ENCODE data around the gene CEACAM16. TPM values are rescaled to one million over a fixed set of nuclear protein-coding genes. Genes with fewer than 3 reads are reported as not detected.

Gene CEACAM16
- total and polyA plus RNA-seq, 9 of the 15 experiments (the other 6 are each of a cell fraction or from before 2014, with no cell fraction given) = not detected

DNA sequence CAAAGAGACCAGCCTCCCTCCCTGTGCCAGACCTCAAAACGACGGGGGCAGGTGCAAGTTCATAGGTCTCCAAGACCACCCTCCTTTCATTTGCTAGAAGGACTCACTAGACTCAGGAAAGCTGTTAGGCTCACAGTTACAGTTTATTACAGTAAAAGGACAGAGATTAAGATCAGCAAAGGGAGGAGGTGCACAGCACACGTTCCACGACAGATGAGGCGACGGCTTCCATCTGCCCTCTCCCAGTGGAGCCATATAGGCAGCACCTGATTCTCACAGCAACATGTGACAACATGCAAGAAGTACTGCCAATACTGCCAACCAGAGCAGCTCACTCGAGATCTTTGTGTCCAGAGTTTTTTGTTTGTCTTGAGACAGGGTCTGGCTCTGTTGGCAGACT lies 37.0 kb upstream of the CEACAM16 start (continued):
- TF ChIP-seq, protein P1, sequence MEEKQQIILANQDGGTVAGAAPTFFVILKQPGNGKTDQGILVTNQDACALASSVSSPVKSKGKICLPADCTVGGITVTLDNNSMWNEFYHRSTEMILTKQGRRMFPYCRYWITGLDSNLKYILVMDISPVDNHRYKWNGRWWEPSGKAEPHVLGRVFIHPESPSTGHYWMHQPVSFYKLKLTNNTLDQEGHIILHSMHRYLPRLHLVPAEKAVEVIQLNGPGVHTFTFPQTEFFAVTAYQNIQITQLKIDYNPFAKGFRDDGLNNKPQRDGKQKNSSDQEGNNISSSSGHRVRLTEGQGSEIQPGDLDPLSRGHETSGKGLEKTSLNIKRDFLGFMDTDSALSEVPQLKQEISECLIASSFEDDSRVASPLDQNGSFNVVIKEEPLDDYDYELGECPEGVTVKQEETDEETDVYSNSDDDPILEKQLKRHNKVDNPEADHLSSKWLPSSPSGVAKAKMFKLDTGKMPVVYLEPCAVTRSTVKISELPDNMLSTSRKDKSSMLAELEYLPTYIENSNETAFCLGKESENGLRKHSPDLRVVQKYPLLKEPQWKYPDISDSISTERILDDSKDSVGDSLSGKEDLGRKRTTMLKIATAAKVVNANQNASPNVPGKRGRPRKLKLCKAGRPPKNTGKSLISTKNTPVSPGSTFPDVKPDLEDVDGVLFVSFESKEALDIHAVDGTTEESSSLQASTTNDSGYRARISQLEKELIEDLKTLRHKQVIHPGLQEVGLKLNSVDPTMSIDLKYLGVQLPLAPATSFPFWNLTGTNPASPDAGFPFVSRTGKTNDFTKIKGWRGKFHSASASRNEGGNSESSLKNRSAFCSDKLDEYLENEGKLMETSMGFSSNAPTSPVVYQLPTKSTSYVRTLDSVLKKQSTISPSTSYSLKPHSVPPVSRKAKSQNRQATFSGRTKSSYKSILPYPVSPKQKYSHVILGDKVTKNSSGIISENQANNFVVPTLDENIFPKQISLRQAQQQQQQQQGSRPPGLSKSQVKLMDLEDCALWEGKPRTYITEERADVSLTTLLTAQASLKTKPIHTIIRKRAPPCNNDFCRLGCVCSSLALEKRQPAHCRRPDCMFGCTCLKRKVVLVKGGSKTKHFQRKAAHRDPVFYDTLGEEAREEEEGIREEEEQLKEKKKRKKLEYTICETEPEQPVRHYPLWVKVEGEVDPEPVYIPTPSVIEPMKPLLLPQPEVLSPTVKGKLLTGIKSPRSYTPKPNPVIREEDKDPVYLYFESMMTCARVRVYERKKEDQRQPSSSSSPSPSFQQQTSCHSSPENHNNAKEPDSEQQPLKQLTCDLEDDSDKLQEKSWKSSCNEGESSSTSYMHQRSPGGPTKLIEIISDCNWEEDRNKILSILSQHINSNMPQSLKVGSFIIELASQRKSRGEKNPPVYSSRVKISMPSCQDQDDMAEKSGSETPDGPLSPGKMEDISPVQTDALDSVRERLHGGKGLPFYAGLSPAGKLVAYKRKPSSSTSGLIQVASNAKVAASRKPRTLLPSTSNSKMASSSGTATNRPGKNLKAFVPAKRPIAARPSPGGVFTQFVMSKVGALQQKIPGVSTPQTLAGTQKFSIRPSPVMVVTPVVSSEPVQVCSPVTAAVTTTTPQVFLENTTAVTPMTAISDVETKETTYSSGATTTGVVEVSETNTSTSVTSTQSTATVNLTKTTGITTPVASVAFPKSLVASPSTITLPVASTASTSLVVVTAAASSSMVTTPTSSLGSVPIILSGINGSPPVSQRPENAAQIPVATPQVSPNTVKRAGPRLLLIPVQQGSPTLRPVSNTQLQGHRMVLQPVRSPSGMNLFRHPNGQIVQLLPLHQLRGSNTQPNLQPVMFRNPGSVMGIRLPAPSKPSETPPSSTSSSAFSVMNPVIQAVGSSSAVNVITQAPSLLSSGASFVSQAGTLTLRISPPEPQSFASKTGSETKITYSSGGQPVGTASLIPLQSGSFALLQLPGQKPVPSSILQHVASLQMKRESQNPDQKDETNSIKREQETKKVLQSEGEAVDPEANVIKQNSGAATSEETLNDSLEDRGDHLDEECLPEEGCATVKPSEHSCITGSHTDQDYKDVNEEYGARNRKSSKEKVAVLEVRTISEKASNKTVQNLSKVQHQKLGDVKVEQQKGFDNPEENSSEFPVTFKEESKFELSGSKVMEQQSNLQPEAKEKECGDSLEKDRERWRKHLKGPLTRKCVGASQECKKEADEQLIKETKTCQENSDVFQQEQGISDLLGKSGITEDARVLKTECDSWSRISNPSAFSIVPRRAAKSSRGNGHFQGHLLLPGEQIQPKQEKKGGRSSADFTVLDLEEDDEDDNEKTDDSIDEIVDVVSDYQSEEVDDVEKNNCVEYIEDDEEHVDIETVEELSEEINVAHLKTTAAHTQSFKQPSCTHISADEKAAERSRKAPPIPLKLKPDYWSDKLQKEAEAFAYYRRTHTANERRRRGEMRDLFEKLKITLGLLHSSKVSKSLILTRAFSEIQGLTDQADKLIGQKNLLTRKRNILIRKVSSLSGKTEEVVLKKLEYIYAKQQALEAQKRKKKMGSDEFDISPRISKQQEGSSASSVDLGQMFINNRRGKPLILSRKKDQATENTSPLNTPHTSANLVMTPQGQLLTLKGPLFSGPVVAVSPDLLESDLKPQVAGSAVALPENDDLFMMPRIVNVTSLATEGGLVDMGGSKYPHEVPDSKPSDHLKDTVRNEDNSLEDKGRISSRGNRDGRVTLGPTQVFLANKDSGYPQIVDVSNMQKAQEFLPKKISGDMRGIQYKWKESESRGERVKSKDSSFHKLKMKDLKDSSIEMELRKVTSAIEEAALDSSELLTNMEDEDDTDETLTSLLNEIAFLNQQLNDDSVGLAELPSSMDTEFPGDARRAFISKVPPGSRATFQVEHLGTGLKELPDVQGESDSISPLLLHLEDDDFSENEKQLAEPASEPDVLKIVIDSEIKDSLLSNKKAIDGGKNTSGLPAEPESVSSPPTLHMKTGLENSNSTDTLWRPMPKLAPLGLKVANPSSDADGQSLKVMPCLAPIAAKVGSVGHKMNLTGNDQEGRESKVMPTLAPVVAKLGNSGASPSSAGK (IDR thresholded peaks at IDR 0.05) = peak; percentile 84
